ENCODE data around the gene TMEM203.
A peak's percentile ranks its signal among the peaks of the same experiment; 100 is the strongest.
"Not testable (repeated sequence)": the region's sequence is repeated elsewhere in the genome, so short reads cannot be mapped to it uniquely, and the experiment has no call there.

The TMEM203 gene

GRCh38 chr9:137240841-137241489 lies 35.5 kb upstream of the TMEM203 start, which contains the start of gene TUBB4B:
Gene TUBB4B, plus strand, starts transcription at chr9:137241287. Its CDS starts 74 bp downstream, at chr9:137241361.
- Histone ChIP-seq H2BK120ac (ENCODE audit: insufficient read depth, low read length, poor library complexity) (peak within 1 kb of the TSS; percentile 93), H3K4me2 (ENCODE audit: low read length) (peak within 1 kb of the TSS; percentile 85), H2AK5ac (ENCODE audit: low read length) (peak within 1 kb of the TSS; percentile 84), H3K23ac (ENCODE audit: low read length) (no peak within 1 kb of the TSS), H2AFZ (ENCODE audit: insufficient read depth, low read length, poor library complexity) (peak within 1 kb of the TSS; percentile 77), H3K4ac (ENCODE audit: low read depth, low read length) (peak within 1 kb of the TSS; percentile 94), H4K8ac (ENCODE audit: low read depth, low read length) (peak within 1 kb of the TSS; percentile 98), H3K79me2 (ENCODE audit: control insufficient read depth, insufficient read depth, low read length, poor library complexity) (peaks cover 14% of the 10 kb centered on the region), H3K4me1 (ENCODE audit: control insufficient read depth in 1 of 2, insufficient read depth in 2 of 2, low read length in 2 of 2) (peaks cover 16 to 23% of the 10 kb centered on the region in 2 experiments), H3K4me3 (ENCODE audit: low read depth, low read length) (peak within 1 kb of the TSS; percentile 95), H3K27me3 (ENCODE audit: insufficient read depth, low read length) (no peaks in the 10 kb centered on the region), H3K9ac (ENCODE audit: low read length) (peak within 1 kb of the TSS; percentile 88), H4K12ac (ENCODE audit: low read depth, low read length) (peak within 1 kb of the TSS; percentile 91), H3K27ac (ENCODE audit: low read depth, low read length) (peak within 1 kb of the TSS; percentile 98), H3K18ac (ENCODE audit: low read length) (peak within 1 kb of the TSS; percentile 96), H3K9me3 (ENCODE audit: insufficient read depth, low read depth, low read length) (peaks cover 3% of the 10 kb centered on the region), H3K14ac (ENCODE audit: low read length) (peak within 1 kb of the TSS; percentile 93), H3K36me3 (ENCODE audit: control insufficient read depth in 1 of 2, insufficient read depth in 2 of 2, low read length in 2 of 2) (peaks cover 22 to 24% of the 10 kb centered on the region in 2 experiments), H2BK5ac (ENCODE audit: low read depth, low read length, poor library complexity) (peak within 1 kb of the TSS; percentile 93), H2BK12ac (ENCODE audit: low read length) (no peak within 1 kb of the TSS), H4K91ac (ENCODE audit: low read depth, low read length) (peak within 1 kb of the TSS; percentile 95), H3K79me1 (ENCODE audit: low read length) (peaks cover 8% of the 10 kb centered on the region)
- no CpG with 5 or more reads among the region's 67 CpGs for WGBS (ENCODE audit: extremely low coverage, insufficient coverage, insufficient read length)
- peak; percentile 99 for DNase-seq

- Histone ChIP-seq H2BK120ac (ENCODE audit: insufficient read depth, low read length, poor library complexity) (peak overlapping the region; percentile 93), H3K18ac (ENCODE audit: low read length) (peak overlapping the region; percentile 96), H3K23ac (ENCODE audit: low read length) (no peak overlapping the region), H2AK5ac (ENCODE audit: low read length) (peak overlapping the region; percentile 84), H3K9me3 (ENCODE audit: insufficient read depth, low read depth, low read length) (peaks cover 3% of the 10 kb centered on the region), H2AFZ (ENCODE audit: insufficient read depth, low read length, poor library complexity) (peak overlapping the region; percentile 77), H3K79me2 (ENCODE audit: control insufficient read depth, insufficient read depth, low read length, poor library complexity) (peaks cover 14% of the 10 kb centered on the region), H3K79me1 (ENCODE audit: low read length) (peaks cover 8% of the 10 kb centered on the region), H3K4me1 (ENCODE audit: control insufficient read depth in 1 of 2, insufficient read depth in 2 of 2, low read length in 2 of 2) (peaks cover 16 to 23% of the 10 kb centered on the region in 2 experiments), H3K27me3 (ENCODE audit: insufficient read depth, low read length) (no peaks in the 10 kb centered on the region), H4K12ac (ENCODE audit: low read depth, low read length) (peak overlapping the region; percentile 91), H3K4me2 (ENCODE audit: low read length) (peak overlapping the region; percentile 79), H3K4ac (ENCODE audit: low read depth, low read length) (peak overlapping the region; percentile 57), H3K36me3 (ENCODE audit: control insufficient read depth in 1 of 2, insufficient read depth in 2 of 2, low read length in 2 of 2) (peaks cover 22 to 24% of the 10 kb centered on the region in 2 experiments), H2BK5ac (ENCODE audit: low read depth, low read length, poor library complexity) (peak overlapping the region; percentile 93), H3K27ac (ENCODE audit: low read depth, low read length) (peak overlapping the region; percentile 98), H3K4me3 (ENCODE audit: low read depth, low read length) (peak overlapping the region; percentile 79), H2BK12ac (ENCODE audit: low read length) (no peak overlapping the region), H4K91ac (ENCODE audit: low read depth, low read length) (peak overlapping the region; percentile 95), H3K9ac (ENCODE audit: low read length) (peak overlapping the region; percentile 84), H4K8ac (ENCODE audit: low read depth, low read length) (peak overlapping the region; percentile 98), H3K14ac (ENCODE audit: low read length) (peak overlapping the region; percentile 93)
- no CpG with 5 or more reads among the region's 58 CpGs for WGBS (ENCODE audit: extremely low coverage, insufficient coverage, insufficient read length)
- peak in 1 of 2 donors; percentile 54 for DNase-seq
Observed at GRCh38 chr9:137240318-137240840, 34.9 kb upstream of the TMEM203 start.

- H2BK12ac ChIP-seq (ENCODE audit: low read length), result not testable (repeated sequence)
Observed at GRCh38 chr9:137239541-137240200, 34.2 kb upstream of the TMEM203 start.

GRCh38 chr9:137237759-137238726 lies 32.6 kb upstream of the TMEM203 start:
- H3K79me2 ChIP-seq (ENCODE audit: control insufficient read depth, insufficient read depth, low read length, poor library complexity), result peaks cover 14% of the 10 kb centered on the region
- H3K18ac ChIP-seq (ENCODE audit: low read length), result no peak overlapping the region
- H2BK120ac ChIP-seq (ENCODE audit: insufficient read depth, low read length, poor library complexity), result no peak overlapping the region
- no peak overlapping the region for H2AK5ac ChIP-seq (ENCODE audit: low read length)
- H3K4me3 ChIP-seq (ENCODE audit: low read depth, low read length), result no peak overlapping the region
- peaks cover 8% of the 10 kb centered on the region for H3K79me1 ChIP-seq (ENCODE audit: low read length)
- no peak overlapping the region for H3K9ac ChIP-seq (ENCODE audit: low read length)
- H4K8ac ChIP-seq (ENCODE audit: low read depth, low read length), result no peak overlapping the region
- no peak overlapping the region for H3K14ac ChIP-seq (ENCODE audit: low read length)
- H2BK12ac ChIP-seq (ENCODE audit: low read length), result no peak overlapping the region
- no peaks in the 10 kb centered on the region for H3K9me3 ChIP-seq (ENCODE audit: insufficient read depth, low read depth, low read length)
- H3K23ac ChIP-seq (ENCODE audit: low read length), result no peak overlapping the region
- peaks cover 15 to 16% of the 10 kb centered on the region in 2 experiments for H3K4me1 ChIP-seq (ENCODE audit: control insufficient read depth in 1 of 2, insufficient read depth in 2 of 2, low read length in 2 of 2)
- no CpG with 5 or more reads among the region's 13 CpGs for WGBS (ENCODE audit: extremely low coverage, insufficient coverage, insufficient read length)
- no peak overlapping the region for H2BK5ac ChIP-seq (ENCODE audit: low read depth, low read length, poor library complexity)
- no peak overlapping the region for H3K27ac ChIP-seq (ENCODE audit: low read depth, low read length)
- no peaks in the 10 kb centered on the region for H3K27me3 ChIP-seq (ENCODE audit: insufficient read depth, low read length)
- no peak overlapping the region for H4K12ac ChIP-seq (ENCODE audit: low read depth, low read length)
- H3K4me2 ChIP-seq (ENCODE audit: low read length), result no peak overlapping the region
- DNase-seq, result no peak
- peaks cover 11 to 14% of the 10 kb centered on the region in 2 experiments for H3K36me3 ChIP-seq (ENCODE audit: control insufficient read depth in 1 of 2, insufficient read depth in 2 of 2, low read length in 2 of 2)
- no peak overlapping the region for H4K91ac ChIP-seq (ENCODE audit: low read depth, low read length)
- H3K4ac ChIP-seq (ENCODE audit: low read depth, low read length), result no peak overlapping the region
- no peak overlapping the region for H2AFZ ChIP-seq (ENCODE audit: insufficient read depth, low read length, poor library complexity)

More at GRCh38 chr9:137239541-137240200, 34.2 kb upstream of the TMEM203 start:
- peaks cover 16 to 23% of the 10 kb centered on the region in 2 experiments for H3K4me1 ChIP-seq (ENCODE audit: control insufficient read depth in 1 of 2, insufficient read depth in 2 of 2, low read length in 2 of 2)
- H2BK5ac ChIP-seq (ENCODE audit: low read depth, low read length, poor library complexity); H3K79me1 ChIP-seq (ENCODE audit: low read length); H2BK120ac ChIP-seq (ENCODE audit: insufficient read depth, low read length, poor library complexity); H4K91ac ChIP-seq (ENCODE audit: low read depth, low read length); H3K23ac ChIP-seq (ENCODE audit: low read length); H2AK5ac ChIP-seq (ENCODE audit: low read length); H4K8ac ChIP-seq (ENCODE audit: low read depth, low read length); H3K4ac ChIP-seq (ENCODE audit: low read depth, low read length); H3K27me3 ChIP-seq (ENCODE audit: insufficient read depth, low read length); H4K12ac ChIP-seq (ENCODE audit: low read depth, low read length); H3K4me3 ChIP-seq (ENCODE audit: low read depth, low read length); H3K9ac ChIP-seq (ENCODE audit: low read length); H3K9me3 ChIP-seq (ENCODE audit: insufficient read depth, low read depth, low read length); H3K14ac ChIP-seq (ENCODE audit: low read length); H2AFZ ChIP-seq (ENCODE audit: insufficient read depth, low read length, poor library complexity); H3K18ac ChIP-seq (ENCODE audit: low read length): not testable (repeated sequence)
- DNase-seq, result peak in 1 of 2 donors; percentile 63
- peak overlapping the region; percentile 98 for H3K27ac ChIP-seq (ENCODE audit: low read depth, low read length)
- H3K79me2 ChIP-seq (ENCODE audit: control insufficient read depth, insufficient read depth, low read length, poor library complexity), result peaks cover 14% of the 10 kb centered on the region
- peak overlapping the region; percentile 79 for H3K4me2 ChIP-seq (ENCODE audit: low read length)
- H3K36me3 ChIP-seq (ENCODE audit: control insufficient read depth in 1 of 2, insufficient read depth in 2 of 2, low read length in 2 of 2), result peaks cover 22 to 24% of the 10 kb centered on the region in 2 experiments
- WGBS (ENCODE audit: extremely low coverage, insufficient coverage, insufficient read length), result no CpG with 5 or more reads among the region's 27 CpGs

Data from trophoblast cell (in vitro differentiated cells and primary cell).